Fibroblast of mammary gland (primary cell): Measurements from ENCODE around the gene TTC28.

Source experiments
- DNase-seq: peaks from one replicate; pipeline ENCODE4 v3.0.0-alpha.2; 2010; ENCODE audit warnings: low read depth
- H3K4me3 ChIP-seq: 2 replicates; pipeline ENCODE4 v1.5.1; 2011; ENCODE audit warnings: low read depth, mild to moderate bottlenecking, low read length, moderate library complexity; ENCODE audit not compliant: control insufficient read depth
- CTCF ChIP-seq: conservative IDR thresholded peaks from 2 replicates; pipeline ENCODE4 v1.5.1; 2011; ENCODE audit warnings: low read depth, low read length, inconsistent platforms; ENCODE audit not compliant: control insufficient read depth, insufficient read depth

TTC28 gene

GRCh38 chr22:27988704-27989103 lies 690.9 kb downstream of the TTC28 start:
- no peak overlapping the region for H3K4me3 ChIP-seq
- TF ChIP-seq CTCF: no peak
- no peak for DNase-seq

GRCh38 chr22:27987557-27987956 lies 692.1 kb downstream of the TTC28 start:
- no peak for TF ChIP-seq CTCF
- no peak overlapping the region for H3K4me3 ChIP-seq
- DNase-seq: peak; percentile 69

- DNase-seq: no peak
- TF ChIP-seq CTCF: no peak
- no peak overlapping the region for H3K4me3 ChIP-seq
These were observed 692.7 kb downstream of the TTC28 start for GRCh38 chr22:27986937-27987336.

GRCh38 chr22:27986459-27986858 lies 693.2 kb downstream of the TTC28 start:
- H3K4me3 ChIP-seq: no peak overlapping the region
- peak; percentile 26 for DNase-seq
- no peak for TF ChIP-seq CTCF

GRCh38 chr22:27985323-27986275 lies 694.0 kb downstream of the TTC28 start:
- no peak for DNase-seq
- no peak overlapping the region for H3K4me3 ChIP-seq
- no peak for TF ChIP-seq CTCF

- DNase-seq: no peak
- TF ChIP-seq CTCF: no peak
- H3K4me3 ChIP-seq: no peak overlapping the region
These were observed 694.9 kb downstream of the TTC28 start for GRCh38 chr22:27984723-27985122.
